Esophagus squamous epithelium (tissue), 4 donors: Measurements from ENCODE around the gene SMIM9.
"Not testable (repeated sequence)": the region's sequence is repeated elsewhere in the genome, so short reads cannot be mapped to it uniquely, and the experiment has no call there.

ENCODE experiments used
- CTCF ChIP-seq, 6 experiments: fragments of 450-650 bp in 4 of 6; fragments of 200-600 bp in 2 of 6; sonication (generic) in 2 of 6; IDR thresholded peaks; one replicate each; pipeline ENCODE4 v1.5.1; 2016 to 2019; ENCODE audit warnings: antibody characterized with exemption in 6 of 6, mild to moderate bottlenecking in 4 of 6, moderate library complexity in 4 of 6
- POLR2A ChIP-seq, 4 donors: fragments of 450-650 bp; IDR thresholded peaks; one replicate each; pipeline ENCODE4 v1.6.1; 2017; ENCODE audit warnings: antibody characterized with exemption in 4 of 4, mild to moderate bottlenecking in 4 of 4, moderate library complexity in 3 of 4

- TF ChIP-seq CTCF, POLR2A (IDR thresholded peaks at IDR 0.05): not testable (repeated sequence)
Observed at GRCh38 chrX:154884069-154884468, 49.6 kb upstream of the SMIM9 start.
